K562 (cell line): Measurements from ENCODE around the gene GABARAPL2. TPM values are rescaled to one million over a fixed set of nuclear protein-coding genes. Genes with fewer than 3 reads are reported as not detected.

Experiments
- CBX3 ChIP-seq, 2 experiments: IDR thresholded peaks; 1 replicate in 1 of 2; 2 replicates in 1 of 2; pipeline ENCODE4 v1.6.1; 2012; ENCODE audit warnings: inconsistent platforms in 2 of 2, low read length in 2 of 2, borderline replicate concordance in 1 of 2, control low read depth in 1 of 2
- CHD1 ChIP-seq: fragments of 200-600 bp; sonication (generic); IDR thresholded peaks from one replicate; pipeline ENCODE4 v1.6.1; 2012; ENCODE audit warnings: mild to moderate bottlenecking, moderate library complexity, low read length, inconsistent platforms
- CREBBP ChIP-seq: IDR thresholded peaks from one replicate; pipeline ENCODE4 v1.6.1; 2012; ENCODE audit warnings: low read depth, mild to moderate bottlenecking, control low read depth, inconsistent platforms, low read length
- MCM5 ChIP-seq: fragments of 450-650 bp; IDR thresholded peaks from 2 replicates; pipeline ENCODE4 v1.6.1; 2016; ENCODE audit warnings: low read depth
- MNT ChIP-seq, 2 experiments: fragments of 450-650 bp; conservative IDR thresholded peaks; 2 replicates each; pipeline ENCODE4 v1.6.1; 2017; ENCODE audit warnings: mild to moderate bottlenecking in 2 of 2, moderate library complexity in 2 of 2
- MTA3 ChIP-seq: fragments of 450-650 bp; formaldehyde crosslinking; IDR thresholded peaks from 2 replicates; pipeline ENCODE4 v1.6.1; 2017; ENCODE audit warnings: mild to moderate bottlenecking, borderline replicate concordance
- PHF20 ChIP-seq: fragments of 450-650 bp; IDR thresholded peaks from 2 replicates; pipeline ENCODE4 v1.6.1; 2018; ENCODE audit not compliant: partially characterized antibody
- PHF8 ChIP-seq: fragments of 200-600 bp; sonication (generic); IDR thresholded peaks from 2 replicates; pipeline ENCODE4 v1.6.1; 2012; ENCODE audit warnings: mixed run types, mild to moderate bottlenecking, inconsistent platforms, low read length, moderate library complexity, borderline replicate concordance
- POLR2A ChIP-seq: fragments of 450-650 bp; conservative IDR thresholded peaks from 2 replicates; pipeline ENCODE4 v1.6.1; 2016
- RHOXF2B ChIP-seq: fragments of 250-450 bp; sonication (Bioruptor Pico); conservative IDR thresholded peaks from 2 replicates; pipeline ENCODE4 v1.5.1; 2021
- TCF7 ChIP-seq: sonication (generic); IDR thresholded peaks from 2 replicates; pipeline ENCODE4 v1.6.1; 2016; ENCODE audit warnings: antibody characterized with exemption, borderline replicate concordance
- TRIM24 ChIP-seq, 2 experiments: fragments of 450-650 bp; IDR thresholded peaks; 2 replicates each; pipeline ENCODE4 v1.6.1; 2016
- ZBTB9 ChIP-seq: fragments of 450-650 bp; formaldehyde crosslinking; IDR thresholded peaks from 2 replicates; pipeline ENCODE4 v1.4.0; 2020; ENCODE audit warnings: mild to moderate bottlenecking, moderate library complexity
- ZNF589 ChIP-seq: fragments of 200-800 bp; sonication (Bioruptor generic); IDR thresholded peaks from 2 replicates; pipeline ENCODE4 v1.6.1; 2016; ENCODE audit warnings: low read depth, missing genetic modification characterization, missing compliant biosample characterization
- polyA plus RNA-seq, 8 experiments: library from polyadenylated mRNA; depleted of rRNA in 4 of 8; stranded (reverse) in 5 of 8; unstranded in 3 of 8; fragments of >200 nt; fragmentation: Nextera tagmentation in 2 of 8; fragmentation: Illumina TruSeq in 1 of 8; extraction: Ambion mirVana in 2 of 8; extraction: Trizol in 1 of 8; gene quantifications; 2 replicates each; pipeline versions ENCODE4 v1.2.1 to v1.2.3, GENCODE V29; 2011 to 2014; ENCODE audit warnings: inconsistent platforms in 1 of 8, missing spikeins in 1 of 8
- total RNA-seq, 7 experiments: library from RNA; depleted of rRNA in 6 of 7; stranded (reverse); fragments of >200 nt in 6 of 7; fragmentation: Illumina TruSeq in 2 of 7; extraction: Trizol in 2 of 7; gene quantifications; 2 replicates each; pipeline versions ENCODE4 v1.2.1 to v1.2.3, GENCODE V29; 2011 to 2021; ENCODE audit warnings: low replicate concordance in 1 of 7
- TF ChIP-seq, protein P1 (sequence below): sonication (generic); formaldehyde crosslinking; IDR thresholded peaks from 2 replicates; pipeline ENCODE4 v1.9.0; 2022; ENCODE audit warnings: mild to moderate bottlenecking, missing genetic modification reagents
- TF ChIP-seq, protein P2 (sequence below): sonication (generic); formaldehyde crosslinking; IDR thresholded peaks from 2 replicates; pipeline ENCODE4 v1.8.1; 2023; ENCODE audit warnings: mild to moderate bottlenecking, missing genetic modification reagents
- TF ChIP-seq, protein P3 (sequence below): fragments of 250-450 bp; sonication (Bioruptor Pico); IDR thresholded peaks from 2 replicates; pipeline ENCODE4 v1.4.0; 2020; ENCODE audit warnings: mild to moderate bottlenecking, moderate library complexity, borderline replicate concordance

GABARAPL2 gene
- total and polyA plus RNA-seq, 9 of the 15 experiments (the other 6 are each of a cell fraction or from before 2014, with no cell fraction given), result 42.1 to 288 (median 91.8) TPM

DNA sequence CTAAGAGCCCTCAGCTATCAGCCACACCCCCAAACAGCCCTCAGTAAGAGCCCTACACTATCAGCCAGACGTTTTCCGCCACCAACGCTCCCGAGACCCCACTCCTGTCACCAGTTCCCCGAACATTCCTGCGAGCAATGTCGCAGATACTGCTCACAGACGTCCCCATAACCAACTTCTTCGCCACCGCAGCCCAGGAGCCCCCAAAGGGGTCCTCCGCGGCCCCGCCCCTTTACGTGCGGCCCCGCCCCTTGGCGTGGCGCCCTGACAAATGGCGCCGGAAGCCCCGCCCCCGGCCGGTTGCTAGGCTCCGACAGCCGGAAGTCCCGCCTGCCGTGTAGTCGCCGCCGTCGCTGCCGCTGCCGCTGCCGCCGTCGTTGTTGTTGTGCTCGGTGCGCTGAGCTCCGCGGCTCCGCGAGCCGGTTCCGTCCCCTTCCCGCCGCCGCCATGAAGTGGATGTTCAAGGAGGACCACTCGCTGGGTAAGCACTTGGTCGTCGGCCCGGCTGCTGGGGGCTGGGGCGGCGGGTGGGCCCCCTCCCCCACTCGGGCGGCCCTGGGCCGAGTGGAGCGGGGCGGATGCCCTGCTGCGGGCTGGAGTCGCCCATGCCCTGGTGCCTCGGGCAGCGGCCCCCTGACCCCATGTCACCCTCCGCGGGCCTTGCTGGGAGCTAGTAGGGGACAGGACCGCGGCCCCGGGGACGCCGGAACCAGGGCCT lies at the start of gene GABARAPL2 (continued):
- no peak for TF ChIP-seq TCF7
- peak; percentile 30 for TF ChIP-seq PHF20
- no peak for TF ChIP-seq ZNF589 (CRISPR knock-in tag)
- TF ChIP-seq TRIM24 (IDR thresholded peaks at IDR 0.05), result 0 out of 4 replicates have a peak, but pooled peaks of 1 of the 2 experiments have one; percentile 13
- peak; percentile 74; the same call in 1 of the 2 replicates for TF ChIP-seq PHF8
- TF ChIP-seq, protein P1, sequence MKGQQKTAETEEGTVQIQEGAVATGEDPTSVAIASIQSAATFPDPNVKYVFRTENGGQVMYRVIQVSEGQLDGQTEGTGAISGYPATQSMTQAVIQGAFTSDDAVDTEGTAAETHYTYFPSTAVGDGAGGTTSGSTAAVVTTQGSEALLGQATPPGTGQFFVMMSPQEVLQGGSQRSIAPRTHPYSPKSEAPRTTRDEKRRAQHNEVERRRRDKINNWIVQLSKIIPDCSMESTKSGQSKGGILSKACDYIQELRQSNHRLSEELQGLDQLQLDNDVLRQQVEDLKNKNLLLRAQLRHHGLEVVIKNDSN, result 0 out of 2 replicates have a peak, but pooled peaks have one; percentile 2
- TF ChIP-seq, protein P2, sequence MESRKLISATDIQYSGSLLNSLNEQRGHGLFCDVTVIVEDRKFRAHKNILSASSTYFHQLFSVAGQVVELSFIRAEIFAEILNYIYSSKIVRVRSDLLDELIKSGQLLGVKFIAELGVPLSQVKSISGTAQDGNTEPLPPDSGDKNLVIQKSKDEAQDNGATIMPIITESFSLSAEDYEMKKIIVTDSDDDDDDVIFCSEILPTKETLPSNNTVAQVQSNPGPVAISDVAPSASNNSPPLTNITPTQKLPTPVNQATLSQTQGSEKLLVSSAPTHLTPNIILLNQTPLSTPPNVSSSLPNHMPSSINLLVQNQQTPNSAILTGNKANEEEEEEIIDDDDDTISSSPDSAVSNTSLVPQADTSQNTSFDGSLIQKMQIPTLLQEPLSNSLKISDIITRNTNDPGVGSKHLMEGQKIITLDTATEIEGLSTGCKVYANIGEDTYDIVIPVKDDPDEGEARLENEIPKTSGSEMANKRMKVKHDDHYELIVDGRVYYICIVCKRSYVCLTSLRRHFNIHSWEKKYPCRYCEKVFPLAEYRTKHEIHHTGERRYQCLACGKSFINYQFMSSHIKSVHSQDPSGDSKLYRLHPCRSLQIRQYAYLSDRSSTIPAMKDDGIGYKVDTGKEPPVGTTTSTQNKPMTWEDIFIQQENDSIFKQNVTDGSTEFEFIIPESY (CRISPR knock-in tag), result 0 out of 2 replicates have a peak, but pooled peaks have one; percentile 20
- peak; percentile 62 to 77; a peak in 3 of 4 replicates for TF ChIP-seq MNT (conservative IDR thresholded peaks at IDR 0.05)
- TF ChIP-seq ZBTB9 (CRISPR knock-in tag), result peak; percentile 53; the same call in 1 of the 2 replicates
- no peak for TF ChIP-seq MTA3
- TF ChIP-seq MCM5, result no peak
- TF ChIP-seq CHD1, result no peak
- no peak for TF ChIP-seq CBX3 (IDR thresholded peaks at IDR 0.05; ENCODE audit: borderline replicate concordance in 1 of 2, low read length in 2 of 2)
- TF ChIP-seq CREBBP, result no peak
- TF ChIP-seq, protein P3, sequence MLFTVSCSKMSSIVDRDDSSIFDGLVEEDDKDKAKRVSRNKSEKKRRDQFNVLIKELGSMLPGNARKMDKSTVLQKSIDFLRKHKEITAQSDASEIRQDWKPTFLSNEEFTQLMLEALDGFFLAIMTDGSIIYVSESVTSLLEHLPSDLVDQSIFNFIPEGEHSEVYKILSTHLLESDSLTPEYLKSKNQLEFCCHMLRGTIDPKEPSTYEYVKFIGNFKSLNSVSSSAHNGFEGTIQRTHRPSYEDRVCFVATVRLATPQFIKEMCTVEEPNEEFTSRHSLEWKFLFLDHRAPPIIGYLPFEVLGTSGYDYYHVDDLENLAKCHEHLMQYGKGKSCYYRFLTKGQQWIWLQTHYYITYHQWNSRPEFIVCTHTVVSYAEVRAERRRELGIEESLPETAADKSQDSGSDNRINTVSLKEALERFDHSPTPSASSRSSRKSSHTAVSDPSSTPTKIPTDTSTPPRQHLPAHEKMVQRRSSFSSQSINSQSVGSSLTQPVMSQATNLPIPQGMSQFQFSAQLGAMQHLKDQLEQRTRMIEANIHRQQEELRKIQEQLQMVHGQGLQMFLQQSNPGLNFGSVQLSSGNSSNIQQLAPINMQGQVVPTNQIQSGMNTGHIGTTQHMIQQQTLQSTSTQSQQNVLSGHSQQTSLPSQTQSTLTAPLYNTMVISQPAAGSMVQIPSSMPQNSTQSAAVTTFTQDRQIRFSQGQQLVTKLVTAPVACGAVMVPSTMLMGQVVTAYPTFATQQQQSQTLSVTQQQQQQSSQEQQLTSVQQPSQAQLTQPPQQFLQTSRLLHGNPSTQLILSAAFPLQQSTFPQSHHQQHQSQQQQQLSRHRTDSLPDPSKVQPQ (CRISPR knock-in tag), result no peak
- no peak for TF ChIP-seq RHOXF2B
- peak; percentile 68 for TF ChIP-seq POLR2A
